C1 segment of cervical spinal cord (tissue), 14 donors: Measurements from ENCODE around the gene KCNQ5.

Experiments used
- DNase-seq, 14 donors: peaks; one replicate each; lab custom pipeline; 2025; lab: John Stamatoyannopoulos, UW

The KCNQ5 gene

GRCh38 chr6:73108949-73109348 is 487.1 kb downstream of the KCNQ5 start:
- DNase-seq, result no peak

DNA sequence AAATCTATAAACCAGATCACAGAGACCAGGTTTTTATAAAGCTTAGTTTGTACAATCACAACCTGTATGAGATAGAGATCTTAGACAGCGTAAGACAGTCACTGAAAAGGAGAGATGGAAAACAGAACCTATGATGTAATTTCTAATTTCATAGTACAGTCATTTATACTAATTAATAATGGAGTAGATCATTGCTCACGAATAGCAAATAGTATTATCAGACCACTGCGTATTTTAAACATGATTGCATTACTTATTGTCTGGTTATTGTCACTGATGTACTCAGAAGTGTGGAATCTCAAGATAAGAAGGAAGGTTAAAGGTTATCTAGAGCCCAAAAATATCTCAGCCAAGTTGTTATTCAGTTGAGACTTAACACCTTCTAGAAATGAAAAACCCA is 487.8 kb downstream of the KCNQ5 start:
- no peak for DNase-seq

DNA sequence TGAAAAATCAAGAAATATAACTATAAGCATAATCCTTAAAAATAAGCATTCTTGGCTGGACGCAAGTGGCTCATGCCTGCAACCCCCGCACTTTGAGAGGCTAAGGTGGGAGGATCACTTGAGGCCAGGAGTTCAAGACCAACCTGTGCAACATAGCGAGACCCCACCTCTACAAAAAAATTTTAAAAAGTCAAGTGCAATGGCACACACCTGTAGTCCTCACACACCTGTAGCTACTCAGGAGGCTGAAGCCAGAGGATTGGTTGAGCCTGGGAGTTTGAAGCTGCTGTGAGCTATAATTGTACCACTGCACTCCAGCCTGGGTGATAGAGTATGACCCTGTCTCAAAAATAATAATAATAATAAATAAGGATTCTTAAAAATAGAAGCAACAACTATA is 494.5 kb downstream of the KCNQ5 start:
- no peak for DNase-seq

- DNase-seq, result no peak
Measured at GRCh38 chr6:73121421-73121993, 499.6 kb downstream of the KCNQ5 start.

- DNase-seq, result no peak
Measured at GRCh38 chr6:73123632-73124329, 501.9 kb downstream of the KCNQ5 start.

- peak in 11 of 14 donors; percentile 9 to 76 (median 52) for DNase-seq
Measured at GRCh38 chr6:73129653-73130443, 508.0 kb downstream of the KCNQ5 start.

- no peak for DNase-seq
Measured at GRCh38 chr6:73131706-73132105, 509.8 kb downstream of the KCNQ5 start.

DNA sequence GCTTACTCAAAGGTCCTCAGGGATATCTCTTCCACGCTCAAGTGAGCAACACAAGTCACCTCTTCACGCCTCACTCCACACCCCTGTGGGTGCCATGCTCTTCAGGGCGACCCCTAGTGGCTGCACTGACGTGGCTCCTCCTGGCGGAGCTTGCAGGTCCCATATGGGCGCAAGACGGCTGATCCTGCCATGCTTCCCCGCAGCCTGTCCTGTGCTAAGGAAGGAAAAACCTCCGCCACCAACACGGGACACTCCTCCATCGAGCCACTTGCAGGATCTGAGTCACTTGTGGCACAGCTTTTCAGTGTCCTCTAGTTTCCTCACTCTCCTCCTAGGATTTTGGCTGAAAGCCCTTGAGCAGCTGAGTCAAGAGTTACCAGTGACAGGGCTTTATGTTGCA is 512.7 kb downstream of the KCNQ5 start:
- no peak for DNase-seq

GRCh38 chr6:73139681-73140383 is 518.0 kb downstream of the KCNQ5 start:
- DNase-seq, result no peak

DNA sequence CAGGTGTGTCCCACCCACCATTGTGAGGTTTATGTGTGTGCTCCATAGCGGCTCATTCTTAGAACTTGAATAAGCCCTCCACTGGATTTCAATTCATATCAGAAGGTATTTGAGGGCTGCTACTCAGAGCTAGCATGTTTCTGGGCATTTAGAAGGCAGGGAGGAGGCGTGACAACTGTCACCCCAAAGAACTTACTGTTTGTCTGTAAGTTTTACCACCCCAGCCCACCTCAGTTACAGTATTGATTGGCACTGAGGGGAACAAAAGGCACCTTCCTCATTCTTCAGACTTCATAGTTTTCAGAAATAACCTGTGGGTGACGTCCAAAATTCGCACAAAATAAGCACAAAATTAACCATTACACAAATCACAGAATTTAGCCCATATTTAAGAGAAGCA is 521.7 kb downstream of the KCNQ5 start:
- DNase-seq, result no peak

GRCh38 chr6:73144516-73144915 is 522.7 kb downstream of the KCNQ5 start:
- no peak for DNase-seq

- no peak for DNase-seq
Measured at GRCh38 chr6:73145690-73146089, 523.8 kb downstream of the KCNQ5 start.

- DNase-seq, result no peak
Measured at GRCh38 chr6:73151732-73152131, 529.9 kb downstream of the KCNQ5 start.

DNA sequence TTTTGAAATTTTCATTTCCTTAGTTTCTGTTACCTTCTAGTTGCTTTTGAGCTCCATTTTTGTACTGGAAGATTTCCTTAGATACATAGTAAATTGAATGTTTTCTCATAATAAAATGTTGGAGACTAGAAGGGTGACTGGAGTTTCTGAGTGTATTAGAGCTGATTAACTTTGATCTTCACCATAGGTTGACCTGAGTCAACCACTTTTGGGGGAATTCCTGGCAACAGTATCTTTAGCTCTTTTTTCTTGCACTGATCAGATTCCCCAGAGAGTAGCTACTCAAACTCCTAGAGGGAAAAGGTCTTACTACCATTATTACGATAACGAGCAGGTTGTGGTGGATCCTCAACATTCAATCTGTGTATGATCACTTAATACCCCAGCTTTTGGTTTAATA is 530.7 kb downstream of the KCNQ5 start:
- DNase-seq, result no peak

DNA sequence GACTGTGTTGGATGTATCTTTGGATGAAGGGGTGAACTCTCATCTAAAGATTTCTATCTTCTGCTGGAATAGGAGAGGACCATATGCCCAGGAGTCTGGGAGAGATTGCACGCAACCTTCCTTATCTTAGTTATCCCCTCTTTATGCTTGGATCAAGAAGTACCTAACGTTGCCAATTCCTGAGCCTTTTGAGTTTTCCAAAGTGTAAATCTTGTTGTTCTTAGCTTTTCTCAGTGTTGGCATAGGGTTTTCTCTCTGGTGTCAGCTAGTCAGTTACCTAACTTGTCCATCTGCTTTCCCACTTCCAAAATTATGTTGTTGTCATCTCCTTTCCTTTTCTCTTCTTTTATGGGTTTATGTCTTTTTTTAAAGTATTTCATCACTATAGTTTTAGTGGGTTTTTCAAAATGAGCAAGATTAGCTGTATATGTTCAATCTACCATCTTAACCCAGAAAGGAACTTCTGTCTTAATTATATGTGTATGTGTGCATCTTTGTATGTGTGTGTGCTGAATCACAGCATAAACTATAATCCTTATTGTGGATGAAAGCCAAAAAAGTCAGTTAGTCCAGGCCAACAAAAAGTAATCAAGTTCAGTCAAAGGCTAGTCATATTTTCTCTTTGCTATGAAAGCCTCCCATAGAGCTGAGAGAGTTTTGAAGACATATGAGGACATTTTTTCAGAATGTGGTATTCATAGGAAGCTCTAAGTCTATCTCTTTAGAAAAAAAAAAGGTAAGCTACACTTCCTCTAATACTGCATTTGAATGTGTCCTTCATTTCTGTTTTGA is 531.3 kb downstream of the KCNQ5 start:
- DNase-seq, result no peak

- no peak for DNase-seq
Measured at GRCh38 chr6:73156793-73157767, 535.2 kb downstream of the KCNQ5 start.

GRCh38 chr6:73157870-73158269 is 536.0 kb downstream of the KCNQ5 start:
- DNase-seq, result no peak

DNA sequence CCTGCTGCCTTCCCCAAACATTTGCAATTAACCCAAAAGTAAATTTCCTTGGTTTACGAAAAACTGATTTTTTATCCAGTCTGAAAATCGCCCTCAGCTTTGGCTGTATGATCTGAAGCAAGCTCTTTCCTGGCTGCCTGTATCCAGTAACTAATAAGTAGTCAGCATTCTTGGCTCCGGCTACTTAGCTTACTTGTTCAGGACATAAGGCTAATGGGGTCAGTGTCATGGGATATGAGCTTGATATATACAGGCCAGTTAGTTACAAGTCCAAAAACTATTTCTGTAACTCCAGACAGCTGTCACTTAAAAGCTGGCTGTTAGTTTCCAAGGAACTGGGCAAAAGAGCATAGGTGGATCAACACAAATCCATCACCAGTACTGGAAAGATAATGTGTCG is 547.2 kb downstream of the KCNQ5 start:
- DNase-seq, result no peak

DNA sequence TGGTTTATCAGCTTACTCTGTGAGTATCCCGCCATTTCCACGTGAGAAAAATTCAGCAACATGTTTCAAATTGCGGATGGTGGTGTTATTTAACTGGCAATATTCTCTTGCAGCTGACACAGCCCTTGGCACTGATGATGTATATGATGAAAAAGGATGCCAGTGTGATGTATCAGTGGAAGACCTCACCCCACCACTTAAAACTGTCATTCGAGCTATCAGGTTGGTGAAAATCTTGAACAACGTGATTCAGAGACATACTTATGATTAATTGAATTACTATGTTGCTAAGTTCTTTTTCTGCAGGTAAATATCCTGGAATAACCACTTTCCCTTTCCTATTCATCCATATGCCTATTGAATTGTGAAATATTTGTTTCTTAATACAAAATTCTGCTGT is 547.8 kb downstream of the KCNQ5 start:
- no peak for DNase-seq

DNA sequence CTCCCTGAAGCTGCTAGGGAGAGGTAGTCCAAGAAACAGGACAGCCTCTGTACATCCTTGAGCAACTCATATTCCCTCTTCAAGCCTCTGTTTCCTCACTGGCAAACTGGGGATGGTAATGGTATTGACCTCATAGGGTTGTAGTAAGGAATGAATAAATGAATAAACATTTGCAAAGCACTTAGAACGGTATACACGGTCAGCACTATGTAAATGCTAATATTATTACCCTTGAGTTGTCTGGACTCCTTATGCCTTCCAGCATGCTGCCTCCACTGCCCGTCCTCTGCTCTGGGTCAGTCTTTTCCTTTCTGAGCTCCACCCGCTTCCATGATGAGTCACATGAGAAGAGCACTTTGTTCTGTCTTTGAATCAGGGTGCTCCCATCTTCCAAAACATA is 552.8 kb downstream of the KCNQ5 start:
- DNase-seq, result no peak
